Stomach (tissue), 4 donors: ENCODE measurements around the gene CIC.

Experiments
- EP300 ChIP-seq: sonication (generic); formaldehyde crosslinking; IDR thresholded peaks from one replicate; pipeline ENCODE4 v1.6.1; 2017; ENCODE audit warnings: antibody characterized with exemption
- POLR2A ChIP-seq, 4 donors: fragments of 450-650 bp; IDR thresholded peaks; one replicate each; pipeline ENCODE4 v1.6.1; 2016; ENCODE audit warnings: antibody characterized with exemption in 4 of 4, control low read depth in 2 of 4, mild to moderate bottlenecking in 1 of 4, moderate library complexity in 1 of 4
- POLR2AphosphoS5 ChIP-seq, 3 donors: sonication (generic); formaldehyde crosslinking; IDR thresholded peaks; one replicate each; pipeline ENCODE4 v1.6.1; 2016; ENCODE audit warnings: antibody characterized with exemption in 3 of 3
- TF ChIP-seq, protein P1 (sequence below), 7 experiments: fragments of 450-650 bp in 4 of 7; fragments of 200-600 bp in 3 of 7; sonication (generic) in 3 of 7; IDR thresholded peaks; one replicate each; pipeline ENCODE4 v1.5.1; 2016 to 2019; ENCODE audit warnings: antibody characterized with exemption in 7 of 7, control low read depth in 2 of 7, mild to moderate bottlenecking in 1 of 7

DNA sequence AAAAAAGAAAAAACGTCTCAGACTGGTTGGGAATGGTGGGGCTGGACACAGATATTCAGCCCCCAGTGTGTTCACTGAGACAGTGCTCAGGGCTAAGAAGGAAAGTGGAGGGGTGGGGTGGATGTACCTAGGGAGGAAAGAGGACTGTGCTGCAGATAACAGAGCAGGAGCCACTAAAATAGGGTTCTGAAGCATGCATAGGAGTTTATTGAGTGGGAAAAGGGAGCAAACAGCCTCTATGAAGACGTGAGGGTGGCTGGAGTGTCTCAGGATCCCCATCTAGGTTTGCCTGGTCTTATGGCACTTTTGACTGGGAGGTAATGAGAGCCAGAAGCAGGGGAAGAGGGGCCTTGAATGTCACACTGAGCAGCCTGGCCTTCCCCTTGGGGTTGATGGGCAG is 59.8 kb downstream of the CIC start:
- TF ChIP-seq, protein P1, sequence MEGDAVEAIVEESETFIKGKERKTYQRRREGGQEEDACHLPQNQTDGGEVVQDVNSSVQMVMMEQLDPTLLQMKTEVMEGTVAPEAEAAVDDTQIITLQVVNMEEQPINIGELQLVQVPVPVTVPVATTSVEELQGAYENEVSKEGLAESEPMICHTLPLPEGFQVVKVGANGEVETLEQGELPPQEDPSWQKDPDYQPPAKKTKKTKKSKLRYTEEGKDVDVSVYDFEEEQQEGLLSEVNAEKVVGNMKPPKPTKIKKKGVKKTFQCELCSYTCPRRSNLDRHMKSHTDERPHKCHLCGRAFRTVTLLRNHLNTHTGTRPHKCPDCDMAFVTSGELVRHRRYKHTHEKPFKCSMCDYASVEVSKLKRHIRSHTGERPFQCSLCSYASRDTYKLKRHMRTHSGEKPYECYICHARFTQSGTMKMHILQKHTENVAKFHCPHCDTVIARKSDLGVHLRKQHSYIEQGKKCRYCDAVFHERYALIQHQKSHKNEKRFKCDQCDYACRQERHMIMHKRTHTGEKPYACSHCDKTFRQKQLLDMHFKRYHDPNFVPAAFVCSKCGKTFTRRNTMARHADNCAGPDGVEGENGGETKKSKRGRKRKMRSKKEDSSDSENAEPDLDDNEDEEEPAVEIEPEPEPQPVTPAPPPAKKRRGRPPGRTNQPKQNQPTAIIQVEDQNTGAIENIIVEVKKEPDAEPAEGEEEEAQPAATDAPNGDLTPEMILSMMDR (IDR thresholded peaks at IDR 0.05), result no peak
- TF ChIP-seq POLR2A (IDR thresholded peaks at IDR 0.05) (no peak), EP300 (no peak), POLR2AphosphoS5 (IDR thresholded peaks at IDR 0.05) (no peak)
